Breast epithelium (tissue), 4 donors: ENCODE measurements around the gene FOXN3. TPM values are rescaled to one million over a fixed set of nuclear protein-coding genes. Genes with fewer than 3 reads are reported as not detected.

Experiments used
- DNase-seq, 2 donors: peaks; one replicate each; pipeline ENCODE4 v3.0.0-alpha.2; 2019; ENCODE audit warnings: low spot score in 2 of 2
- H3K27ac ChIP-seq, 2 donors: fragments of 200-600 bp; sonication (generic) in 1 of 2; one replicate each; pipeline ENCODE4 v1.5.1; 2016 to 2019; ENCODE audit warnings: mild to moderate bottlenecking in 1 of 2
- H3K27me3 ChIP-seq, 2 donors: fragments of 200-600 bp; sonication (generic) in 1 of 2; one replicate each; pipeline versions ENCODE4 v1.5.1 to v1.6.0; 2017 to 2019; ENCODE audit warnings: control low read depth in 1 of 2, mild to moderate bottlenecking in 1 of 2
- H3K36me3 ChIP-seq: fragments of 200-600 bp; one replicate; pipeline ENCODE4 v1.5.1; 2019
- H3K4me1 ChIP-seq, 2 donors: fragments of 200-600 bp; sonication (generic); one replicate each; pipeline ENCODE4 v1.5.1; 2016 to 2019; ENCODE audit warnings: control low read depth in 1 of 2
- H3K4me3 ChIP-seq, 3 donors: fragments of 200-600 bp; sonication (generic); 1 replicate in 2 of 3; 2 replicates in 1 of 3; pipeline ENCODE4 v1.5.1; 2016 to 2019; ENCODE audit warnings: mild to moderate bottlenecking in 3 of 3, moderate library complexity in 2 of 3
- H3K9me3 ChIP-seq, 2 donors: fragments of 200-600 bp; sonication (generic) in 1 of 2; one replicate each; pipeline ENCODE4 v1.5.1; 2016 to 2019; ENCODE audit warnings: control low read depth in 1 of 2
- POLR2A ChIP-seq: fragments of 450-650 bp; IDR thresholded peaks from one replicate; pipeline ENCODE4 v1.6.1; 2016; ENCODE audit warnings: antibody characterized with exemption, mild to moderate bottlenecking, moderate library complexity
- POLR2AphosphoS5 ChIP-seq, 3 donors: sonication (generic); formaldehyde crosslinking; IDR thresholded peaks; one replicate each; pipeline ENCODE4 v1.6.1; 2017; ENCODE audit warnings: antibody characterized with exemption in 3 of 3
- intact Hi-C: fragments of 100-400 bp; cut with DNase I; formaldehyde crosslinking; loops from one replicate; pipeline ENCODE4 v1.15.1; 2023; ENCODE audit warnings: low total_unique reads
- total RNA-seq, 3 donors: library from RNA; depleted of rRNA; stranded (reverse); fragments of >200 nt; gene quantifications; one replicate each; pipeline ENCODE4 v1.1.0, GENCODE V29; 2016
- TF ChIP-seq, protein P1 (sequence below), 3 donors: fragments of 450-650 bp; IDR thresholded peaks; one replicate each; pipeline ENCODE4 v1.5.1; 2016 to 2017; ENCODE audit warnings: antibody characterized with exemption in 3 of 3, mild to moderate bottlenecking in 3 of 3, moderate library complexity in 3 of 3

The FOXN3 gene
- total RNA-seq, 3 donors from 2014 or later = 70.7 to 180 (median 80.3) TPM

DNA sequence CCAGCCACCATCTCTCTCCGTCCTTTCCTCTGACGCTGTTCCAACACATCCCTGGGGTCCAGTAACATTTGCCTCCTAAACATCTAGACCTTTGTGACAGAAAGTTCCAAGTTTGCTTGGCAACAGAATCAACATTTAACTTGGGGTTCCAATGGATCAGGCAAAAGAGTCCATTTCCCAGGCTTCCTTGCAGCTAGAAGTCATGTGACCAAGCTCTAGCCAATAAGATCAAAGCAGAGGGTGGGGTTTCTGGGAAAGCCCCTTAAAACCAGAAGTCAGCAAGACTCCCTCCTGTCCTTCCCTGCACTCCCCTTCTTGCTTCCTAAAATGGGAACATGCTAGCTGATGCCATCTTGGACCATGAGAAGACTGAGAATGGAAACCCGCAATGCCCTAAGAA is 14.7 kb downstream of the FOXN3 start:
- DNase-seq = no peak
- intact Hi-C loops = no loop called here
- TF ChIP-seq POLR2AphosphoS5 (IDR thresholded peaks at IDR 0.05) = no peak
- TF ChIP-seq POLR2A = no peak
- TF ChIP-seq, protein P1, sequence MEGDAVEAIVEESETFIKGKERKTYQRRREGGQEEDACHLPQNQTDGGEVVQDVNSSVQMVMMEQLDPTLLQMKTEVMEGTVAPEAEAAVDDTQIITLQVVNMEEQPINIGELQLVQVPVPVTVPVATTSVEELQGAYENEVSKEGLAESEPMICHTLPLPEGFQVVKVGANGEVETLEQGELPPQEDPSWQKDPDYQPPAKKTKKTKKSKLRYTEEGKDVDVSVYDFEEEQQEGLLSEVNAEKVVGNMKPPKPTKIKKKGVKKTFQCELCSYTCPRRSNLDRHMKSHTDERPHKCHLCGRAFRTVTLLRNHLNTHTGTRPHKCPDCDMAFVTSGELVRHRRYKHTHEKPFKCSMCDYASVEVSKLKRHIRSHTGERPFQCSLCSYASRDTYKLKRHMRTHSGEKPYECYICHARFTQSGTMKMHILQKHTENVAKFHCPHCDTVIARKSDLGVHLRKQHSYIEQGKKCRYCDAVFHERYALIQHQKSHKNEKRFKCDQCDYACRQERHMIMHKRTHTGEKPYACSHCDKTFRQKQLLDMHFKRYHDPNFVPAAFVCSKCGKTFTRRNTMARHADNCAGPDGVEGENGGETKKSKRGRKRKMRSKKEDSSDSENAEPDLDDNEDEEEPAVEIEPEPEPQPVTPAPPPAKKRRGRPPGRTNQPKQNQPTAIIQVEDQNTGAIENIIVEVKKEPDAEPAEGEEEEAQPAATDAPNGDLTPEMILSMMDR (IDR thresholded peaks at IDR 0.05) = no peak
- no peaks in the 10 kb centered on the region for H3K9me3 ChIP-seq
- H3K36me3 ChIP-seq = no peaks in the 10 kb centered on the region
- no peaks in the 10 kb centered on the region for H3K4me1 ChIP-seq
- H3K27ac ChIP-seq = no peak overlapping the region
- H3K27me3 ChIP-seq = no peaks in the 10 kb centered on the region
- no peak overlapping the region for H3K4me3 ChIP-seq

DNA sequence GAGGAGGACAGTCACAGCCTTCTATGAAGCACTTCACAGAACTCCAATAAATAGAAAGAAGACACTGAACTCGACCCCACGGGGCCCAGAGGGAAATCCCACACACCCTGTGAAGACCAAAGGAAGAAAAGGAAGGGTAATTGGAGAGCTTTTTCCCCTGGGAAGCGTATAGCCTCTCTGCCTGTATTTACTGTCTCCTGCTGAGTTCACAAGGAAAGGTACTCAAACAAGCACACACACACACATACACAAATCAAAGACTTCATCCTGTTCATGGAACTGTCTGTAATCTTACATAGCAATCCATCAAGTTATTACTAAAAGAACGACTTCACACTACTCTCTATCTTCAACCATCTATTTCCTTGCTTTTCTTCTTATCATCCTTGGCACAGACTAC is 15.3 kb downstream of the FOXN3 start:
- Histone ChIP-seq H3K27ac (no peak overlapping the region), H3K4me1 (no peaks in the 10 kb centered on the region), H3K36me3 (no peaks in the 10 kb centered on the region), H3K4me3 (no peak overlapping the region), H3K9me3 (no peaks in the 10 kb centered on the region), H3K27me3 (no peaks in the 10 kb centered on the region)
- no peak for DNase-seq
- TF ChIP-seq POLR2AphosphoS5 (IDR thresholded peaks at IDR 0.05) = no peak
- TF ChIP-seq, protein P1 (IDR thresholded peaks at IDR 0.05) = no peak
- TF ChIP-seq POLR2A = no peak
- intact Hi-C loops = no loop called here

GRCh38 chr14:89401241-89401640 is 15.8 kb downstream of the FOXN3 start:
- intact Hi-C loops = no loop called here
- no peaks in the 10 kb centered on the region for H3K4me1 ChIP-seq

DNA sequence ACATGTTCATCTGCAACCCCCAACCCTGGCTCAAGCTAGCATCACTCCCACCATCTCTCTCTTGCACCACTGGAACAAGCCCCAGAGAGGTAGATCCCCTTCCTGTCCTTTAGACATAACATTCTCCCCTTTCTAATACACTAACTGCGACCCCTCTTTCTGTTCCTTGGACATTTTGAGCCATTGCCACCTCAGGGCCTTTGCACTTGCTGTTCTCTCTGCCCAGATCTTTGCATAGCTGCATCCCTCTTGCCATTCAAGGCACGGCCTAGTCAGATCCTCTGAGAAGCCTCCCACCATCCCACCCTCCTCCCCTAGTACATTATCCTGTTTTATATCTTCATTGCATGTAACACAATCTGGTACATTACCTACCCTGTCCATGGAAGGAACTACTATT is 16.5 kb downstream of the FOXN3 start:
- no peak overlapping the region for H3K4me3 ChIP-seq
- no peaks in the 10 kb centered on the region for H3K36me3 ChIP-seq
- no peak for DNase-seq
- no peaks in the 10 kb centered on the region for H3K9me3 ChIP-seq
- no peak overlapping the region for H3K27ac ChIP-seq
- no peaks in the 10 kb centered on the region for H3K27me3 ChIP-seq
- H3K4me1 ChIP-seq = no peaks in the 10 kb centered on the region
- TF ChIP-seq POLR2AphosphoS5 (IDR thresholded peaks at IDR 0.05) (no peak), POLR2A (no peak)
- TF ChIP-seq, protein P1 (IDR thresholded peaks at IDR 0.05) = no peak
- intact Hi-C loops = no loop called here

More at GRCh38 chr14:89401241-89401640, 15.8 kb downstream of the FOXN3 start:
- Histone ChIP-seq H3K27ac (no peak overlapping the region), H3K4me3 (no peak overlapping the region), H3K9me3 (no peaks in the 10 kb centered on the region), H3K27me3 (no peaks in the 10 kb centered on the region), H3K36me3 (no peaks in the 10 kb centered on the region)
- no peak for DNase-seq
- TF ChIP-seq POLR2AphosphoS5 (IDR thresholded peaks at IDR 0.05) (no peak), POLR2A (no peak)
- TF ChIP-seq, protein P1 (IDR thresholded peaks at IDR 0.05) = no peak

DNA sequence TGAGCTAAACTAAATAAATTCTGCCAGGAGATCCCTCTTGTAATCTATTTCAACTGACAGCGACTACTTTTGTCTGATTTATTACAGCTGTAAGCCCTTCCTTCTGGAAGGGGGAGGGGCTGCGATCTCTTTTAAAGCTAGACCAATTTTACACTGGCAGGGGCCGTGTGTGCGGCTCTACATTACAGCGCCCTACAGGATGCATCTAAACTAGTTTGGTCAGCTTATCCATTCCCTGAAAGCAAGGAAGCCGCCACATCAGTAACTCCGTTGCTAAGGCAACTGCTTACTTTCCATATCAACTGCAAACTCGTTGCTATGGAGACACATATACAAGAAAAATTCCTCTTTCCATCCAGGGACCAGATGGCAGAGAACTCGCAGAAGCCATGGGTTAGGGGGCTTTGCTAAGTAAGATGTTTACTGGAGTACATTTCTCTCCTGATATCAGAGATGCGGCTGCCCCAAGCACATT is 17.4 kb downstream of the FOXN3 start:
- Histone ChIP-seq H3K36me3 (no peaks in the 10 kb centered on the region), H3K27me3 (no peaks in the 10 kb centered on the region), H3K27ac (no peak overlapping the region), H3K4me1 (no peaks in the 10 kb centered on the region), H3K4me3 (no peak overlapping the region), H3K9me3 (no peaks in the 10 kb centered on the region)
- intact Hi-C loops = no loop called here
- TF ChIP-seq POLR2AphosphoS5 (IDR thresholded peaks at IDR 0.05) = no peak
- no peak for TF ChIP-seq POLR2A
- TF ChIP-seq, protein P1 (IDR thresholded peaks at IDR 0.05) = no peak
- no peak for DNase-seq
